Activated gamma-delta T cell treated with anti-CD3 and anti-CD28 coated beads, Interleukin-2, amount 50 U/mL, for 16 hours (primary cell): ENCODE measurements around the gene HSPBP1.

Experiments used
- DNase-seq: peaks from one replicate; pipeline ENCODE4 v3.0.0-alpha.2; 2020; ENCODE audit warnings: low read depth

Gene HSPBP1

DNA sequence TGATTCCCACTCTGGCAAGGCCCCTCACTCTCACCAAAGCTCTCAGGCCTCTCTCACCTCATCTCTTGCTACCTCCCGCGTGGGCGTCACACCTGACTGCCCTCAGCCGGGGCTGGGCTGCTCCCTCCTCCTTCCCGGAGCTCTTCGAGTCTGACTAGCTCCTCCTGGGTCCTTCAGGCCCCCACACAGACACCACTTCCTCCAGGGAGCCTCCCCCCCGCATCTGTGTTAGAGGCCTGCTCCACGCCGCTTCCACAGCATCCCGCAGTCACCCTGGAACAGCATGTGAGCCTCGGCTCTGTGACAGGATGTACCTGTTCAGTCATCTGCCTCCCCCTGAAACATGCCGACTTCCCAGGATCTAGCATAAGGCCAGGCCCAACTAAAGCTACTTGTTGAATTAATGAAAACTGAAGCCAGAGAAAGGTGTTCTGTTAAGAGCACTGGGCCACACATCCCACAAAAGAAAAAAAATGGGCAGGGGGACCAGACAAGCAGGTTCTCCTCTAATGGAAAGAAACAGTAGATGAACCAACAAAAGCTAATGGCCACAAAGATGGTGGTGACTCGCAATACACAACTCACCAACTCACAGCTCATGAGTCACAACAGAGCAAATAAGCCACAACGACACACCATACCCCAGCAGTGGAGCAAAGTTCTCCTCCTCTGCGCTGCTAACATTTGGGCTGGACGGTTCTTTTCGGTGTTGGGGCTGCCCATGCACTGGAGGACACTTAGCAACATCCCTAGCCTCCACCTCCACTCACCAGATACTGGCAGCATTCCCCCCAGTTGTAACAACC lies 24.1 kb downstream of the HSPBP1 start:
- DNase-seq = no peak

- no peak for DNase-seq
Observed at GRCh38 chr19:55254625-55254977, 25.3 kb downstream of the HSPBP1 start.

GRCh38 chr19:55253842-55254624 lies 25.9 kb downstream of the HSPBP1 start:
- DNase-seq = peak; percentile 49

GRCh38 chr19:55252760-55253663 lies 26.9 kb downstream of the HSPBP1 start:
- no peak for DNase-seq

DNA sequence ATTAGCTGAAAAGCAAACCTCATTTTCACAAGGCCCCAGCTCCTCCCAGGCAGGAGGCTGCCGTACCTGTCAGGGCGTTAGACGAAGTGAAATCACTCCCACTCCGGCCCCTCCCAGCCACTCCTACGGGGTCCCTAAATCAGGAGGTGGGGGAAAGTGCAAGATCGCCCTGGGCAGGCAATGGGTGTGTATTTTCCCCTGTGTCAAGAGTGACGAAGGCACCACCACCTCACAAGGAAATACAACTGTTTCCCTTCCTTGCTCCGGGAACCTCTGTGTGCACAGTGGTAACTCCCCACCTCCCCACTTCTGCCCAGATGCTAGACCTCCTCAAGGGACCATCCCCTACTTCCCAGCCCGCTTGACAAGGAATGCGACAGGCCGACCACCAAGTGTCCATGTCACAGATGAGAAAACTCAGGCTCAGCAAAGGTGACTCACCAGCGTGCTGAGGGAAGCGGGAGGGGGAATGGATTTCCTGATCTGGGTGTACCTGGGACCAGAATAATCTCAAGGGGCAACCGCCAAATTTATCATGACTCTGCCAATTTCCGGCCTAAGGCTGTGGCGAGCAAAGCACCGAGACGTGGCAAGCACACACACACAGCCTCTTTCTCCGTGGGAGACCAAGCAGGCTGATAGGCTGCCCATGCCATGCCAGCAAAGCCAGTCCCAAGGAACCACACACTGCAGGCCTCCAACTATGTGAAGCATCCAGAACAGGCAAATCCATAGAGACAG lies 28.4 kb downstream of the HSPBP1 start:
- peak; percentile 44 for DNase-seq

DNA sequence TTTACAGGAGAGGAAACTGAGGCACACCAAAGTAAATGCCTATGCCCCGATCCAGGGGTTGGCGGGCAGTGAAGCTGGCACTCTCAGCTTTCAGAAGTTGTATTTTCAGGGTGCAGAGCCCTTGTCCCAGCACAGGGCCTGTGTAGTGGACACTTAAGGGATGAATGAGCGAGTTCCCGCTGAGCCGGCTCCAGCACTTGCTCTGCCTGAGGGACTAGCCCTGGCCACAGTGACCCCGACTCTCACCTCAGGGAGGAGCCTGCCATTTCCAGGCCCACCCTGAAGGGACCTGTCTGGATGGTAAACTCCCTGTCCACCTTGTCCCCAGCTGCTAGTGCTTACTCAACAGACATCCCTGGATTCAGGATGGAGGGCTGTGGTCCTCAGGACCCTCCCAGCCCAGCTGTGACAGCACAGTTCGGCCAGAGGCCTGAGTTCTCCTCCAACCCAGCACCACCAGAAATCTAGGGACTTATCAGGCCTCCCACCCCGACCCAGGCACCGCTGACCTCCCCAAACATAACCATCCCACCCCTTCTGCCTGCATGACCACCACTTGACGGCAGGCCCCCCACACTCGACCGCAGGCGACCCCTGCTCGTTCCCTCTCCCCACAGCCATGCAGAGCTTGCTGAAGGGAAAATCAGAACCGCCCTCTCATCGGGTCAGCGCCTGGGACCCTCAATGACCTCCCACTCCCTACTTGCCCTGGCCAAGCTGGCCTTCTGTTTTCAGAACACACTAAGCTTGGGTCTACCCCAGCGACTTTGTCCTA lies 29.5 kb downstream of the HSPBP1 start:
- no peak for DNase-seq

- DNase-seq = no peak
Observed at GRCh38 chr19:55249841-55250240, 30.1 kb downstream of the HSPBP1 start.

DNA sequence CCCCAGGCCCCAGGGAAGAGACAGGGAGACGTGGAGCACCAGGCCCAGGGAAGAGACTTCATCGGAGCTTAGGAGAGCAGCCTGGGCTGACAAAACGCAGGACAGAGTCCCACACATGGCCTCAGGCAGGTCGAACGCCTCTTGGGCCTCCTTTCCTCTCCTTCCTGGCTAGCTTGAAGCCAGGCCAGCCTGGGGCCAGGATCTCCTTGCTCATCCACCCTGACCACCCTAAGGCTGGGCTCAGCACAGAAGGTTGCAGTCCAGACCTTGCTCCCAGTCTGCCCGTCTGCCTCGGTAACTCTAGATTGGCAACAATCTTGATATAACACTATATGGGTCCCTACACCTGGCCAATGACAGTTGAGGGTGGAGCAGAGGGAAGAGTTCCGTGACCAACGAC lies 31.2 kb downstream of the HSPBP1 start:
- DNase-seq = no peak

DNA sequence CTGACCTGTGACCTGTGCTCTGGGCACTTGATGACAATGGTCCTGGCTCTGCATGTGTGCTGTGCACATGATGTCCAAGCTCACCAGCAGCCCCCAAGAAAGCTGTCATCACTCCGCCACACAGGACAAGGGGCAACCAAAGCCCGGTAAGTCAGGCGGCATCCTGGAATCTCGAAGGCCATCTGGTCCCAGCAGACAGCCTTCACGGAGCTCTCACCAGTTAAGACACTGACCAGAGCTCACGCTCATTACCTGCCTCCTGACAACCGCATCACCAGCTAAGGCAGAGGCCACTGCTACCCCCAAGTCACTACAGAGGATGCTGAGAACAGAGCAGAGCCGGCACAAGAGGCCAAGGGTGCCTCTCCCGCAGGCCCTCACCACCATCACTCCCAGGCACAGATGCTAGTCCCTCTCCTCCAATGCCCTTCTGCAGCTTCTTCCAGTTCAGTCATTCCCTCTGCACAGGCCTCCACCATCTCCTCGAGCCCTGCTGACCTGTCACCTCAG lies 31.7 kb downstream of the HSPBP1 start:
- DNase-seq = no peak

DNA sequence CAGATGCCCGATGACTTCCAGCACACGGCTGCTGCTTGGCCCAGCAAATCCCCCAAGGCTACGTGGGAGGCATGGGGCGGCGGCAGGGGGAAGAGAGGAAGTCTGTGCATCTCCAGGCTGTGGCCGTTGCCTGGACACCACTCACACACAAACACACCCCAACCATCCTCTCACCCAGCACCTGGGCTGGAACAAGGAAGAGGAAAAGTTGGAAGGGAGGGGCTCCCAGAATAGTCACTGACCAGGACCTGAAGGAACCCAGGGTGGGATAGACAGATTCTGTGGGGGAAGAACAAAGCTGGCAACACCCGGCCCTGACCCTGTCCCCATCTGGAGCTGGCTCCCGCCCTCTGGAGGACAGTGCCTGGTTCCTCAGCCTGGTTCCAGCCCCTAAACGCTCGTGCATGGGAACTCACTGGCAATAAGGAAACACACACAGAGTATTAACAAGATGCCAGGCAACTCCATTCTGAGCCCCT lies 32.2 kb downstream of the HSPBP1 start:
- DNase-seq = no peak

GRCh38 chr19:55246462-55247451 lies 33.2 kb downstream of the HSPBP1 start:
- no peak for DNase-seq

DNA sequence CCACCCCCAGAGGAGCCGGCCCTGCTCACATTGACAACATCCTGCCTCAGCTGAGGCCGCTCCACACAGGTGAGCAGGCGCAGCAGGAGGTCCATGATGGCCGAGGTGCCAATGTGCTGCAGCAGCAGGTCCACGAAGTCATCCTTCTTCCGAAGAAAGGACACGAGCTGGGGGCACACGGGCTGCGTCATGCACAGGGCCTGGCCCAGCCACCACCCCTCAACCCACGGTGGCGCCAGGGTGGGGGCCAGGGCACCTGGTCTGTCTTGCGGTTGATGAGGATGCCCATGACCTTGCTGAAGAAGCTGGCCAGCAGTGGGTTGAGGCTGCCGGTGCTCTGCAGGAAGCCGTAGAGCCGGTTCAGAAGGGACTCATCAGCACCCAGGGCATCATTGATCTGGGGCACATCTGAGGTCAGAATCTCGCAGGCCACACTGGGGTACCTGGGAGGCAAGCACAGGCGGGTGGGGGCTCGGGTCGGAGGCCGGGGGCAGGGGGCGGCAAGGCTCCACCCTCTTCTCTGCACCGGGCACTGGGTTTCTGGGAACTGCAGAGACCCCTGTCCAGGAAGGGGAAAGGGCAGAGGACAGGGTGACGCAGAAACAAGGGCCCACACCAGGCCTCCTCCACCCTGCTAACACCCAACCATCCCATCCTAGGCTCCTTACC lies 34.5 kb downstream of the HSPBP1 start:
- DNase-seq = no peak

- no peak for DNase-seq
Observed at GRCh38 chr19:55244004-55244680, 35.8 kb downstream of the HSPBP1 start.

DNA sequence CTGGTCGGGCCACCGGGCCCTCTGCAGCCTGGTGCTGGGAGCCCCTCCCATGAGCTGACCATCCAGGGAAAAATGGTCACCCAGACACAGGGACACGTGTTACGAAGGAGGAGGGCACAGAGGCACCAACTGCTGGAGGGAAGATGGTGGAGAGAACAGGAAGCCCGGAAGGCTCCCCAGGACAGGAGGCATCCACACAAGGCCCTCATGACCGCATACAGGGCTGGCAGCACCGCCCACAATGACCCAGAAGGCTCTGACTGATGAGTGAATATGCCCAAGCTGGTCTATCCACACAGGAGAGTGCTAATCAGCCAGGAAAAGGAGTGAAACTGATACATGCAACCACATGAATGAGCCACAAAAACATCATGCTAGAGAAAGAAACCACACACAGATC lies 37.4 kb downstream of the HSPBP1 start:
- no peak for DNase-seq

DNA sequence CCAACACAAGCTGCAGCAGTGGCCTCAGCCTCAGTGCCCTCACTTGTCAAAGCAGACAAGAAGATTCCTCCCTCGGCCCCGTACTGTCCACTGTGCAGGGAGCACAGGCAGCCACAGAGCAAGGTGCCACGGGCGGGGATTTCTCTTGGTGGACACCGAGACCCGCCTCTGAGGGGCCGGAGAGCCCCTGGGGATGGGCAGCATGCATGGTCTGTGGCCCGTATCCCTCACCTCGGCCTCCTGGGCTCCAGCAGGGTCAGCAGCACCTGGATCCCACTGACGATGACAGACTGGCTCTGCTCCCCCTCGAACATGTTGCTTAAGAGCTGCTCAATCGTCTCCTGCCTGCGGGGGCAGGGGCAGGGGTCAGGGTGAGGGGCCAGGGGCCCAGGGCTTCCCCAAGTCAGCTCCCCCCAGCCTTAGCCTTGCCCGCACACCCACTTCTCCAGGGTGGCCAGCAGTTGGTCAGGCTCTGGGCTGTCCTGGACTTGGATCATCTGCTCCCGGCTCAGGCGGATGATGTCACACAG lies 37.9 kb downstream of the HSPBP1 start:
- no peak for DNase-seq

DNA sequence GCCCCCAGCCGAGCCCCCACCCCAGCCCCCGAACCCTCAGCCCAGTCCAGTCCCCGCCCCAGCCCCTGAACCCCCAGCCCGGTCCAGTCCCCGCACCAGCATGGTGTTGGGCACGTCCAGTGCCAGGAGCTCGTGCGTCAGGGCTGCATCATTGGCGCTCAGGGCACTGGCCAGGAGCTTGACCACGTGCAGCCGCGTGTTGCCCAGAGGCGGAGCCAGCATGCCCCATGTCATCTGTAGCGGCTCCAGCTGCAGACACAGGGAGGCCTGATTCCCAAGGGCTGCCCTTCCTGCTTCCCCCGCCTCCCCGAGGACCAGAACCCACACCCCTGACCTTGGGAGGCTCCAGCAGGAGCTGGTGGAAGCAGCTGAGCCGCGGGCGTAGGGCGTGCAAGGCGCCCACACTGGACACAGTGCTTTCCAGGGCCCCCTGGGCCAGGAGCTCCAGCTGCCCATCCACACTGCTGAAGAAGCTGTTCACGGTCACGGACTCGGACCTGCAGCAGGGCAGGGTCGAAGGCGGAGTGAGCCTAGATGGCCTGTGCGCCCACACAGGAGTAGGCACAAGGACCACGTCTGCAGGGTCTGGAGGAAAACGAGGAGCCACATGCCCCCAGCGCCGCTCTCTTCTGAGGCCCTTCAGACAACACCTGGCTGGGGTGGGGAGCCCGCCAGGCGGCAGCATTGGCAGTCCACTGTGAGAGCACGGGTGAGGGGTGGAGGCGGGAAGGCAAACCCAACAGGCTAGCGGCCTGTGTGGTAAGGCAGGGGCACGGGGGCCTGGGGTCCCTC lies 38.6 kb downstream of the HSPBP1 start:
- no peak for DNase-seq

- no peak for DNase-seq
Observed at GRCh38 chr19:55240713-55241020, 39.2 kb downstream of the HSPBP1 start.
